ENCODE data around the gene IKZF1.

DNA sequence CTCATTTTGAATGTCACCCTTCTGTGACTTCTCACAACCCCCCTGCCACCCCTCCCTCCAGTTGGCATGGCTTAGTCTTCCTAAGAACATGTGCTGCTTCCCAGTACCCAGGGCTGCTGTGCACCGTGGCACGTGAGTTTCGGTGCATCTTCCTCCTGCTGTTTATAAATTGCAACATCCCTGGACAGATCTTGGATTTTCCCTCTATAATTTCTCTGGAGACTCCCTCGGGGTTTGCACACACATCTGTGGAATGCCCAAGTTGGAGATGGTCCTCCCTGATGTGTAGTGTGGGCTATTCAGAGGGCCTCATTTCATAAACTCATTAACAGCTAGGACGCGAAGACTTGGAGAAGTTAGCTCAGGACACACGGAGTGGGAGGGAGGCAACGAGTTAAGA is 52.9 kb downstream of the IKZF1 start:
- TF ChIP-seq, protein P1, sequence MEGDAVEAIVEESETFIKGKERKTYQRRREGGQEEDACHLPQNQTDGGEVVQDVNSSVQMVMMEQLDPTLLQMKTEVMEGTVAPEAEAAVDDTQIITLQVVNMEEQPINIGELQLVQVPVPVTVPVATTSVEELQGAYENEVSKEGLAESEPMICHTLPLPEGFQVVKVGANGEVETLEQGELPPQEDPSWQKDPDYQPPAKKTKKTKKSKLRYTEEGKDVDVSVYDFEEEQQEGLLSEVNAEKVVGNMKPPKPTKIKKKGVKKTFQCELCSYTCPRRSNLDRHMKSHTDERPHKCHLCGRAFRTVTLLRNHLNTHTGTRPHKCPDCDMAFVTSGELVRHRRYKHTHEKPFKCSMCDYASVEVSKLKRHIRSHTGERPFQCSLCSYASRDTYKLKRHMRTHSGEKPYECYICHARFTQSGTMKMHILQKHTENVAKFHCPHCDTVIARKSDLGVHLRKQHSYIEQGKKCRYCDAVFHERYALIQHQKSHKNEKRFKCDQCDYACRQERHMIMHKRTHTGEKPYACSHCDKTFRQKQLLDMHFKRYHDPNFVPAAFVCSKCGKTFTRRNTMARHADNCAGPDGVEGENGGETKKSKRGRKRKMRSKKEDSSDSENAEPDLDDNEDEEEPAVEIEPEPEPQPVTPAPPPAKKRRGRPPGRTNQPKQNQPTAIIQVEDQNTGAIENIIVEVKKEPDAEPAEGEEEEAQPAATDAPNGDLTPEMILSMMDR (IDR thresholded peaks at IDR 0.05): no peak
- TF ChIP-seq POLR2A (IDR thresholded peaks at IDR 0.05) (no peak), POLR2AphosphoS5 (IDR thresholded peaks at IDR 0.05; ENCODE audit: insufficient read depth in 1 of 2, low read depth in 1 of 2) (no peak)
